Measurements from ENCODE around the gene TGM2.

GRCh38 chr20:38157635-38158495 is 7.2 kb downstream of the TGM2 start:
- no peak for TF ChIP-seq POLR2A (IDR thresholded peaks at IDR 0.05; ENCODE audit: low read depth, low read length)
- no peak for TF ChIP-seq TAF1 (IDR thresholded peaks at IDR 0.05; ENCODE audit: borderline replicate concordance, low read depth, low read length)
